Measurements from ENCODE around the gene L2HGDH. TPM values are rescaled to one million over a fixed set of nuclear protein-coding genes. Genes with fewer than 3 reads are reported as not detected.
A peak's percentile ranks its signal among the peaks of the same experiment; 100 is the strongest.

The L2HGDH gene
- total and polyA plus RNA-seq, 9 of the 15 experiments (the other 6 are each of a cell fraction or from before 2014, with no cell fraction given) = 1.7 to 16.1 (median 10.5) TPM

GRCh38 chr14:50225067-50225973, 86.7 kb downstream of the L2HGDH start:
- BruUV-seq (replicated peaks) = no TSS peak
- no peaks in the 10 kb centered on the region for H4K20me1 ChIP-seq (replicated peaks; ENCODE audit: control insufficient read depth, insufficient read depth, low read length)
- ChIA-PET POLR2A (interaction anchor here (0.6 to 1.3 kb wide), 4 partner anchors 9 to 601 kb away, joined by 3 to 4 read pairs (median 3); no protein-coding TSS in a partner anchor), CTCF (ENCODE audit: low intra/inter-chr PET ratio) (no interaction called here)
- no peak overlapping the region for H3K4me3 ChIP-seq
- H3K9me3 ChIP-seq (replicated peaks; ENCODE audit: control insufficient read depth, insufficient read depth, low read depth, low read length) = no peaks in the 10 kb centered on the region
- no peak overlapping the region for H3K9ac ChIP-seq (ENCODE audit: insufficient read depth in 1 of 2, low read depth in 2 of 2, low read length in 2 of 2)
- in situ Hi-C loops (cut with MboI) = no loop called here
- H3K27me3 ChIP-seq (ENCODE audit: control insufficient read depth in 2 of 2, insufficient read depth in 2 of 2, low read length in 2 of 2) = no peaks in the 10 kb centered on the region
- intact Hi-C loops (cut with micrococcal nuclease) = no loop called here
- H3K27ac ChIP-seq (ENCODE audit: extremely low read depth, low read depth, low read length) = no peak overlapping the region
- H3K79me2 ChIP-seq (ENCODE audit: control insufficient read depth, insufficient read depth, low read length) = peaks cover 80% of the 10 kb centered on the region
- no peak for TF ChIP-seq NELFE (IDR thresholded peaks at IDR 0.05; ENCODE audit: insufficient read depth, insufficient read length)
- TF ChIP-seq PBX2 (CRISPR knock-in tag; IDR thresholded peaks at IDR 0.05; ENCODE audit: low read depth) = no peak
- TF ChIP-seq PBX2 (tag; conservative IDR thresholded peaks at IDR 0.05; ENCODE audit: low read depth) = peak; percentile 69
- no peak for TF ChIP-seq PTRF (tag; IDR thresholded peaks at IDR 0.05)
- TF ChIP-seq MEIS2 (IDR thresholded peaks at IDR 0.05; ENCODE audit: partially characterized antibody) = peak; percentile 50
- peak; percentile 63 for TF ChIP-seq RBM25 (IDR thresholded peaks at IDR 0.05; ENCODE audit: low read depth, low read length, severe bottlenecking)
- TF ChIP-seq ELF1 (tag; IDR thresholded peaks at IDR 0.05) = 0 out of 2 replicates have a peak, but pooled peaks have one; percentile 8
- TF ChIP-seq ZNF121 (CRISPR knock-in tag; conservative IDR thresholded peaks at IDR 0.05) = peak; percentile 70
- TF ChIP-seq GABPB2 (CRISPR knock-in tag; conservative IDR thresholded peaks at IDR 0.05) = no peak
- WGBS (ENCODE audit: insufficient coverage, low coverage, missing lambda C conversion rate) = 33% methylated on average over 5 of the region's 5 CpGs
- H3K9me1 ChIP-seq (ENCODE audit: control insufficient read depth, insufficient read depth, low read length) = no peaks in the 10 kb centered on the region
- H3K4me2 ChIP-seq (ENCODE audit: insufficient read depth, low read length) = peak overlapping the region; percentile 3; the same call in 1 of the 2 replicates
- 0 out of 3 replicates have a peak, but pooled peaks cover 4% of the 10 kb centered on the region for H3K36me3 ChIP-seq (ENCODE audit: control insufficient read depth, insufficient read depth, low read length)
- no peak overlapping the region for H2AFZ ChIP-seq (ENCODE audit: low read depth, low read length)
- DNase-seq (ENCODE audit: extremely low read depth in 1 of 4, low spot score in 3 of 4) = no peak
- no peak; the same call in 2 of the 3 replicates for ATAC-seq
- no peak for FAIRE-seq
- peaks cover 0 to 15% of the 10 kb centered on the region in 2 experiments; a peak in 3 of 5 replicates for H3K4me1 ChIP-seq (replicated peaks in 1 of 2; ENCODE audit: control insufficient read depth in 2 of 2, insufficient read depth in 2 of 2, low read length in 2 of 2)
